ENCODE results near the gene AOAH. TPM values are rescaled to one million over a fixed set of nuclear protein-coding genes. Genes with fewer than 3 reads are reported as not detected.

The AOAH gene
- total and polyA plus RNA-seq, 2 of the 13 experiments (the other 11 are each of a cell fraction or from before 2014, with no cell fraction given), result not detected

GRCh38 chr7:36475381-36475780 is 248.9 kb downstream of the AOAH start:
- no peaks in the 10 kb centered on the region for H3K36me3 ChIP-seq (replicated peaks in 1 of 2; ENCODE audit: control insufficient read depth in 1 of 2, insufficient read depth in 2 of 2, low read length in 2 of 2)
- no peaks in the 10 kb centered on the region for H3K9me3 ChIP-seq (ENCODE audit: low read length)
- H3K4me3 ChIP-seq (replicated peaks in 1 of 3; ENCODE audit: insufficient read depth in 1 of 3, low read depth in 2 of 3, low read length in 3 of 3), result no peak overlapping the region
- intact Hi-C loops (cut with micrococcal nuclease; ENCODE audit: unreplicated experiment) (no loop called here), in situ Hi-C loops (cut with HindIII; ENCODE audit: extremely low pct_ligation_motif_present, low pct_unique_long_range_greater_than_20kb) (no loop called here)
- no peaks in the 10 kb centered on the region for H4K20me1 ChIP-seq (ENCODE audit: insufficient read depth, low read length)
- BruUV-seq (replicated peaks), result no TSS peak
- ChIA-PET POLR2A (no interaction called here), CTCF (ENCODE audit: low intra/inter-chr PET ratio, low total read pairs) (interaction anchor here (3.2 kb wide), 1 partner anchor 726 kb away, joined by 14 read pairs; no protein-coding TSS in a partner anchor)
- H3K4me2 ChIP-seq (ENCODE audit: low read depth, low read length), result no peak overlapping the region
- H3K9ac ChIP-seq (ENCODE audit: insufficient read depth, low read depth, low read length), result no peak overlapping the region
- WGBS (ENCODE audit: low lambda C conversion rate), result 17% methylated on average over 3 of the region's 3 CpGs
- no peak for ATAC-seq
- no peak for DNase-seq (ENCODE audit: low spot score)
- no peaks in the 10 kb centered on the region for H3K79me2 ChIP-seq (ENCODE audit: insufficient read depth, low read length)
- H3K4me1 ChIP-seq (ENCODE audit: insufficient read depth, low read length), result no peaks in the 10 kb centered on the region; the same call in 1 of the 2 replicates
- H2AFZ ChIP-seq (ENCODE audit: low read length), result no peak overlapping the region
- TF ChIP-seq CHD4 (IDR thresholded peaks at IDR 0.05; ENCODE audit: borderline replicate concordance, low read length), result no peak
- H3K27me3 ChIP-seq (ENCODE audit: control insufficient read depth in 1 of 2, insufficient read depth in 2 of 2, low read length in 2 of 2), result no peaks in the 10 kb centered on the region
- no peak overlapping the region for H3K27ac ChIP-seq (ENCODE audit: extremely low read length, insufficient read depth, low read length)
- no peak for FAIRE-seq

- CTCF ChIA-PET (ENCODE audit: low intra/inter-chr PET ratio, low total read pairs), result interaction anchor here (3.2 kb wide), 1 partner anchor 727 kb away, joined by 14 read pairs; no protein-coding TSS in a partner anchor
- H3K4me2 ChIP-seq (ENCODE audit: low read depth, low read length), result no peak overlapping the region
Measured at GRCh38 chr7:36475011-36475342, 249.3 kb downstream of the AOAH start.

More at GRCh38 chr7:36475011-36475342, 249.3 kb downstream of the AOAH start:
- in situ Hi-C loops (cut with HindIII; ENCODE audit: extremely low pct_ligation_motif_present, low pct_unique_long_range_greater_than_20kb), result no loop called here
- no peak overlapping the region for H2AFZ ChIP-seq (ENCODE audit: low read length)
- POLR2A ChIA-PET, result no interaction called here
- H3K9me3 ChIP-seq (ENCODE audit: low read length), result no peaks in the 10 kb centered on the region
- H3K9ac ChIP-seq (ENCODE audit: insufficient read depth, low read depth, low read length), result no peak overlapping the region
- no peaks in the 10 kb centered on the region; the same call in 1 of the 2 replicates for H3K4me1 ChIP-seq (ENCODE audit: insufficient read depth, low read length)
- FAIRE-seq, result no peak
- H3K27ac ChIP-seq (ENCODE audit: extremely low read length, insufficient read depth, low read length), result no peak overlapping the region
- no peak for ATAC-seq
- intact Hi-C loops (cut with micrococcal nuclease; ENCODE audit: unreplicated experiment), result no loop called here
- no peak overlapping the region for H3K4me3 ChIP-seq (replicated peaks in 1 of 3; ENCODE audit: insufficient read depth in 1 of 3, low read depth in 2 of 3, low read length in 3 of 3)
- no peak for TF ChIP-seq ZNF468 (CRISPR knock-in tag; IDR thresholded peaks at IDR 0.05)
- TF ChIP-seq CAMTA2 (CRISPR knock-in tag; IDR thresholded peaks at IDR 0.05; ENCODE audit: borderline replicate concordance), result no peak
- TF ChIP-seq CBX2 (IDR thresholded peaks at IDR 0.05; ENCODE audit: low read depth, low read length), result no peak
- no peak for TF ChIP-seq CBX2 (CRISPR knock-in tag; IDR thresholded peaks at IDR 0.05; ENCODE audit: low read depth)
- no peak for TF ChIP-seq FOXA1 (IDR thresholded peaks at IDR 0.05)
- no peak for TF ChIP-seq FOXA1 (CRISPR knock-in tag; IDR thresholded peaks at IDR 0.05)
- TF ChIP-seq YY1 (IDR thresholded peaks at IDR 0.05; ENCODE audit: insufficient read depth, insufficient replicate concordance, low read depth, low read length), result no peak
- TF ChIP-seq ZNF672 (CRISPR knock-in tag; IDR thresholded peaks at IDR 0.05), result no peak
- TF ChIP-seq BCL6 (CRISPR knock-in tag; IDR thresholded peaks at IDR 0.05), result no peak
- no peak for TF ChIP-seq CTCF (CRISPR knock-in tag; IDR thresholded peaks at IDR 0.05)
- no peak for TF ChIP-seq ZNF124 (CRISPR knock-in tag; IDR thresholded peaks at IDR 0.05)
- TF ChIP-seq NR2C2 (CRISPR knock-in tag; IDR thresholded peaks at IDR 0.05; ENCODE audit: borderline replicate concordance), result no peak
- no peak for TF ChIP-seq ZNF10 (CRISPR knock-in tag; IDR thresholded peaks at IDR 0.05; ENCODE audit: borderline replicate concordance, low read depth)
- TF ChIP-seq, protein P1, sequence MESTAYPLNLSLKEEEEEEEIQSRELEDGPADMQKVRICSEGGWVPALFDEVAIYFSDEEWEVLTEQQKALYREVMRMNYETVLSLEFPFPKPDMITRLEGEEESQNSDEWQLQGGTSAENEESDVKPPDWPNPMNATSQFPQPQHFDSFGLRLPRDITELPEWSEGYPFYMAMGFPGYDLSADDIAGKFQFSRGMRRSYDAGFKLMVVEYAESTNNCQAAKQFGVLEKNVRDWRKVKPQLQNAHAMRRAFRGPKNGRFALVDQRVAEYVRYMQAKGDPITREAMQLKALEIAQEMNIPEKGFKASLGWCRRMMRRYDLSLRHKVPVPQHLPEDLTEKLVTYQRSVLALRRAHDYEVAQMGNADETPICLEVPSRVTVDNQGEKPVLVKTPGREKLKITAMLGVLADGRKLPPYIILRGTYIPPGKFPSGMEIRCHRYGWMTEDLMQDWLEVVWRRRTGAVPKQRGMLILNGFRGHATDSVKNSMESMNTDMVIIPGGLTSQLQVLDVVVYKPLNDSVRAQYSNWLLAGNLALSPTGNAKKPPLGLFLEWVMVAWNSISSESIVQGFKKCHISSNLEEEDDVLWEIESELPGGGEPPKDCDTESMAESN (CRISPR knock-in tag; conservative IDR thresholded peaks at IDR 0.05), result no peak
- TF ChIP-seq GATA4 (IDR thresholded peaks at IDR 0.05; ENCODE audit: borderline replicate concordance, low read depth), result no peak
- TF ChIP-seq GFI1 (CRISPR knock-in tag; IDR thresholded peaks at IDR 0.05; ENCODE audit: borderline replicate concordance), result no peak
- BruUV-seq (replicated peaks), result no TSS peak
- H3K36me3 ChIP-seq (replicated peaks in 1 of 2; ENCODE audit: control insufficient read depth in 1 of 2, insufficient read depth in 2 of 2, low read length in 2 of 2), result no peaks in the 10 kb centered on the region
- no peaks in the 10 kb centered on the region for H4K20me1 ChIP-seq (ENCODE audit: insufficient read depth, low read length)
- DNase-seq (ENCODE audit: low spot score), result no peak
- H3K79me2 ChIP-seq (ENCODE audit: insufficient read depth, low read length), result no peaks in the 10 kb centered on the region
- no peaks in the 10 kb centered on the region for H3K27me3 ChIP-seq (ENCODE audit: control insufficient read depth in 1 of 2, insufficient read depth in 2 of 2, low read length in 2 of 2)

Measured in HepG2 (cell line).